LNCaP clone FGC (cell line): Measurements from ENCODE around the gene SGPL1.

Experiments
- DNase-seq: peaks from one replicate; pipeline ENCODE4 v3.0.0-alpha.2; 2011; ENCODE audit warnings: low read depth
- H3K4me3 ChIP-seq: 2 replicates; pipeline ENCODE4 v1.5.1; 2011; ENCODE audit warnings: mild to moderate bottlenecking, low read depth, low read length, control low read depth
- TF ChIP-seq, protein P1 (sequence below): IDR thresholded peaks from 2 replicates; pipeline ENCODE4 v1.5.1; 2012; ENCODE audit warnings: mild to moderate bottlenecking; ENCODE audit not compliant: control insufficient read depth, insufficient read depth; ENCODE audit errors: extremely low read depth

The SGPL1 gene

DNA sequence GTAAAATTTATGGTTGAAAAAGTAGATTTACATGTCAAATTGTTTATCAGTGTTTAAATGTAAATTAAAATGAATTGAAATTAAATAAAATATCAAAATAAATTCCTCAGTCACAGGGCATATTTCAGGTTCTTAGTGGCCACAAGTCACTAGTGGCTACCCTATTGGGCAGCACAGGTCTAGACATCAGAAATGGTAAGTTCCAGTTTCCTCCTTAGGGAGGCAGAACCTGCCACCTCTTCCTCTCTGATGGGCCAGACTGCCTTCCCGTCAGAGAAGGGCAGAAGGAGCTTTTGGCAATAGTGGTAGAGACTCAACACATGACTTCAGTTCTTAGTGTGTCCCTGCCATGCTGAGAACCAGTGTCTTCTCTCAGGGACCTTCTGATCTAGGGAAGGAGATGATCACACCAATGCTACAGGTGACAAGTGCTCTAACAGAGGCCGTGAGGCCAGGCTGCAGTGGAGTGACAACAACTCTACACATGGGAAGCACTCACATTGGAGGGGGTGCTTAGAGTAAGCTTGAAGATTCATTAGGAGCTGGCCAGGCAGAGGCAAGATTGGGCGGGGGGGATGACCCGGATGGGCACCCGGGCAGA is 87.0 kb downstream of the SGPL1 start:
- TF ChIP-seq, protein P1, sequence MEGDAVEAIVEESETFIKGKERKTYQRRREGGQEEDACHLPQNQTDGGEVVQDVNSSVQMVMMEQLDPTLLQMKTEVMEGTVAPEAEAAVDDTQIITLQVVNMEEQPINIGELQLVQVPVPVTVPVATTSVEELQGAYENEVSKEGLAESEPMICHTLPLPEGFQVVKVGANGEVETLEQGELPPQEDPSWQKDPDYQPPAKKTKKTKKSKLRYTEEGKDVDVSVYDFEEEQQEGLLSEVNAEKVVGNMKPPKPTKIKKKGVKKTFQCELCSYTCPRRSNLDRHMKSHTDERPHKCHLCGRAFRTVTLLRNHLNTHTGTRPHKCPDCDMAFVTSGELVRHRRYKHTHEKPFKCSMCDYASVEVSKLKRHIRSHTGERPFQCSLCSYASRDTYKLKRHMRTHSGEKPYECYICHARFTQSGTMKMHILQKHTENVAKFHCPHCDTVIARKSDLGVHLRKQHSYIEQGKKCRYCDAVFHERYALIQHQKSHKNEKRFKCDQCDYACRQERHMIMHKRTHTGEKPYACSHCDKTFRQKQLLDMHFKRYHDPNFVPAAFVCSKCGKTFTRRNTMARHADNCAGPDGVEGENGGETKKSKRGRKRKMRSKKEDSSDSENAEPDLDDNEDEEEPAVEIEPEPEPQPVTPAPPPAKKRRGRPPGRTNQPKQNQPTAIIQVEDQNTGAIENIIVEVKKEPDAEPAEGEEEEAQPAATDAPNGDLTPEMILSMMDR: no peak
- DNase-seq: no peak
- H3K4me3 ChIP-seq: no peak overlapping the region

DNA sequence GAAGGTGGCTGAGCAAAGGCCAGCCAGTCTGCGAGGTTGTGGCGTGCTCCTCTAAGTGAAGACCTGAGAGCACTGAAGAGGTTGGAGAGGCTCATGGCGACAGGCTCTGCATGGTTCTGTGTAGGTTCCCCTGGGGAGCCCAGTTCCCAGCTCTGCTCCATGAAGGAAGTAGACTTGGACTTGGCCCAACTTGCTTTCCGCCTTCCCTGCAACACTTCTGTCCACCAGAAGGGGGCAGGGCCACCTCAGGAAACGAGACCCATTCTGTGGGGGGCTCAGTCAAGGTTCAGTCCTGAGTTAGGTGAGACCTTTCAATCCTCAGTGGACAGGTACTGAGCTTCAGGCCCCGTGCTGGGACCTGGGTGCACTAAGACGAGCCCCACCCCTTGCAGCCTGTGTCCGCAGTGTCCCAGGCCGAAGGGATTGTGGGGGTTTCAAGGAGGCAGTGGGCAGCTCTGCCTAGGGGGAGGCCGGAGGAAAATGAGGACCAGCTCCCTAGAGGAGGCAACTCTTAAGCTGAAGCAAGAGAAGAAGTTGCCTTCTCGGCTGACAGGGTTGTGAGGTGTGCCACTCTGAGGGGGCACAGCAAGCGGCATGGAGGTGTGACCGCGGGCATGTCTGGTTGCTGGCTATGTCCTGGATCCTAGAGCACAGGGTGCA is 87.6 kb downstream of the SGPL1 start:
- no peak for DNase-seq
- TF ChIP-seq, protein P1: peak; percentile 95
- no peak overlapping the region for H3K4me3 ChIP-seq

DNA sequence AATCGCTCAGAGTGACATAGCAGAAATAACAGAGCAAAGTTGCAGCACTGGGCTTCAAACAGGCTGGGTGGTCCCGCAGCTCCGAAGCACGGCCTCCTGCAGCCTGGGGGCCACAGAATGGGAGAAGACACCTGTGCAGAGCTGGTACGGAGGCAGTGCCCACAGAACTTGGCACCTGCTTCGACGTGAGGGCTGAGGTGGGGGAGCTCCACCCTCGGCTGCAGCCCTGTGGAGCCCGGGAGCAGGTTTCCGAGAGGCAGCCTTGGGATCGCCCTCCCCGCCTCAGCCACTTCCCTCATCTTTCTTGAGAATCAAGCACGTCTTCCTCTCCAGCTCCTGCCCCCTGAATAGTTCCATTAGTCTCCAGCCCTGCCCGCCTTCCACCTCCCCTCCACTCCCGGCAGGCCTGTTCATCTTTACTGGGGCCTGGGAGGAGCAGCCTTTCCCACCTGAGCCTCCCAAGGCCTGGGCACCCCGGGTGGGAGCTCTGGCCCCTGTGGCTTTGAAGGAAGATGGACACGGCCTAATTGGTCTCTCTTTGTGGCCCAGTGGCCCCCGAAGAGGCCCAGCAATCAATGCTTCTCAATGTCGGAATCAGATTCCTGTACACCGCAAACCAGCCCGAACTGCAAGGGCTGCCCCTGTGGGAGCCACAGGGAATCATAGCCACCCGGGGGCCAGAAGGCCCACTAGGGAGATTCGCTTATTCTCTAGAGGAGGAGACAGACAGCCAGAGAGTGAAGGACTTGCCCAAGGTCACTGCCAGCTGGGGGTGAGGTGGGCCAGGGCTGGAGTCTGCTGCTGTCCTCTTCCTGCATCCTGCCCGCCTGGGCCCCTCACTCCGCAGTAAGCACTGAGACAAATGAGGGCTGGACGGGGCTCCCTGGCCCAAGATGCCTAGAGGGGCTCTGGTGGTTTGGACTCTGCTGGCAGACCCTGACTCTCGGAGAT is 89.6 kb downstream of the SGPL1 start:
- TF ChIP-seq, protein P1: no peak
- no peak for DNase-seq

DNA sequence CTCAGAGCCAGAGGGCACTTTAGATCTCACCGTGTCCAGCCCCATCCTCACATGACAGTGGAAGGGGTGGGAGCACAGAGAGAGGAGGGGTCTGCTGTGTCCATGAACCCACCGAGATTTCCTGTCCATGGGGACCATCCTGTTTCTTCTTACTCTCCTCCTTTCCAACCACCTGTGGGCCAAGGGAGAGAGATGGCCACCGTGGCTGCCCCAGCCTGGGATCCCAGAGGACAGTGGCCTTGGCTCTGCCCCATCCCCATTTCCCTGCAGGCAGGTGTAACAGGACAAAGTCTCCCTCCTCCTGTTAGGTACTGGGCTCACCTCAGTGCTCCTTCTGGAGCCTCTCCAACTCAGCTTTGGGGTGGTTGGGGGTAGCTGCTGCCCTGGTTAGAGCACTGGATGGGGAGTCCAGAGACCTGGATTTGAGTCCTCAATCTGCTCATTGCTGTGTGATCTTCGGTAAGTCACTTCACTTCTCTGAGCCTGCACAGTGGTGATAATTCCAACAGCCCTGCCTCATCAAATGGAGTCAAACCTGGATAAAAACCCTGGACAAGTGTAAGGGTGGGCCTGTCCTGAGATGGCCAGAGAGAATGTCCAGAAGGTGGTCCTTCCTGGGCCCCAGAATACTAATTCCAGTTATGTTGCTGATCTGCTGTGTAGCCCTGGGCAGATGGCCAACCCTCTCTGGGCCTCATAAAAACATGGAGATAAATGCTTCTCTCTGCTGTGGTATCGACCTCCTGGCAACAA is 90.5 kb downstream of the SGPL1 start:
- TF ChIP-seq, protein P1: no peak
- DNase-seq: no peak

More for the DNA sequence above, 89.6 kb downstream of the SGPL1 start:
- no peak overlapping the region for H3K4me3 ChIP-seq

DNA sequence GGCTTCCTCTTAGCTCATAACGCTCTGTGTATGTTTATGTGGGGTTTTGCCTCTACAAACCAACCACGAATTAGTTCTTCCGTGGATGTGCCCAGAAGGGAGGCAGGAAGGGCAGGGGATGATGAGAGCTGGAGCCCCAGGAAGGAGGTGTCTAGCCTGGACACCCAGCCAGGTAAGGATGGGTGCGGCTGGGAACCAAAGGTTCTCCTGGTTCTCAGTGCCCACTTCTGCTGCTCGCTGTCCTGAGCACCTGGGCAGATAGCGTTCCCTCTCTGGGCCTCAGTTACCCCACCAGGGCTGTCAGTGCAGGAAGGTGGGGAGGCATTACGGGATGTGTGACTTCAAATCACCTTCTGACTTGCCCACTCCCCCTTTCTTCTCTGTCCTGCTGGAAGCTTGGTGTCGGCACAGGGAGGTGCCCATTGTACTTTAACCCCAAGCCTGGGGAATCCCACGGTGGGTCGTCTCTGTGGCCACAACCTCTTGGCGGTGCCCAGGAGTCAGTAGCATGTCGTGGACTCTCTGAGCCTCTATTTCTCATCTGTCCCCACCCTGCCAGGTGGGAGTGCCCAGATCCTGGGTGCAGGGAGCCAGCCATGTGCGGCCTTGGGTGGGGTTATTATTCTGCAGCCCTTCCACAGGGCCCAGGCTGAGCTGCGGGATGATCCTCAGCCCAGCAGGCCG is 91.3 kb downstream of the SGPL1 start:
- TF ChIP-seq, protein P1: no peak
- no peak overlapping the region for H3K4me3 ChIP-seq
- DNase-seq: no peak

More for the DNA sequence above, 90.5 kb downstream of the SGPL1 start:
- no peak overlapping the region for H3K4me3 ChIP-seq
